DND-41 (cell line): Measurements from ENCODE around the gene HOXA13.

Experiments
- CTCF ChIP-seq: IDR thresholded peaks from 2 replicates; pipeline ENCODE4 v1.5.1; 2012; ENCODE audit warnings: borderline replicate concordance, low read length, moderate library complexity, mild to moderate bottlenecking; ENCODE audit not compliant: poor library complexity, severe bottlenecking; ENCODE audit errors: extremely low read depth
- EZH2 ChIP-seq: IDR thresholded peaks from 3 replicates; pipeline ENCODE4 v1.6.1; 2012; ENCODE audit warnings: borderline replicate concordance, low read depth, mild to moderate bottlenecking, moderate library complexity, low read length, inconsistent platforms; ENCODE audit not compliant: severe bottlenecking

- no peak for TF ChIP-seq CTCF
- no peak for TF ChIP-seq EZH2
Observed at GRCh38 chr7:27165089-27165995, 34.5 kb downstream of the HOXA13 start, which contains the start of gene HOXA9.
